GM23248 (cell line): Measurements from ENCODE around the gene CAMTA1. TPM values are rescaled to one million over a fixed set of nuclear protein-coding genes. Genes with fewer than 3 reads are reported as not detected.

ENCODE experiments used
- DNase-seq: peaks from one replicate; pipeline ENCODE4 v3.0.0-alpha.2; 2015
- H2AFZ ChIP-seq: fragments of 200-600 bp; sonication (generic); 2 replicates; pipeline ENCODE4 v1.6.1; 2016; ENCODE audit warnings: antibody characterized with exemption
- H3F3A ChIP-seq: fragments of 200-600 bp; sonication (generic); 2 replicates; pipeline ENCODE4 v1.6.1; 2016; ENCODE audit warnings: mild to moderate bottlenecking, antibody characterized with exemption, mixed run types; ENCODE audit not compliant: insufficient read depth
- H3K27ac ChIP-seq: fragments of 200-600 bp; sonication (generic); 2 replicates; pipeline ENCODE4 v1.5.1; 2016; ENCODE audit warnings: mild to moderate bottlenecking
- H3K27me3 ChIP-seq: fragments of 200-600 bp; sonication (generic); replicated peaks from 2 replicates; pipeline ENCODE4 v1.6.1; 2016; ENCODE audit warnings: mild to moderate bottlenecking; ENCODE audit not compliant: insufficient read depth
- H3K36me3 ChIP-seq: fragments of 200-600 bp; sonication (generic); 2 replicates; pipeline ENCODE4 v1.6.1; 2016; ENCODE audit warnings: low read depth, mild to moderate bottlenecking
- H3K4me1 ChIP-seq: fragments of 200-600 bp; sonication (generic); 2 replicates; pipeline ENCODE4 v1.6.1; 2016; ENCODE audit warnings: mild to moderate bottlenecking; ENCODE audit not compliant: insufficient read depth
- H3K4me2 ChIP-seq: fragments of 200-600 bp; sonication (generic); one replicate; pipeline ENCODE4 v1.6.1; 2016; ENCODE audit warnings: mild to moderate bottlenecking; ENCODE audit not compliant: unreplicated experiment
- H3K4me3 ChIP-seq: fragments of 200-600 bp; sonication (generic); 2 replicates; pipeline ENCODE4 v1.5.1; 2016; ENCODE audit warnings: mild to moderate bottlenecking
- H3K79me2 ChIP-seq: fragments of 200-600 bp; sonication (generic); 2 replicates; pipeline ENCODE4 v1.6.1; 2016; ENCODE audit warnings: mild to moderate bottlenecking; ENCODE audit not compliant: insufficient read depth
- H3K9ac ChIP-seq: fragments of 200-600 bp; sonication (generic); 2 replicates; pipeline ENCODE4 v1.6.1; 2016; ENCODE audit warnings: mild to moderate bottlenecking
- H3K9me2 ChIP-seq: fragments of 200-600 bp; sonication (generic); 2 replicates; pipeline ENCODE4 v1.6.1; 2016; ENCODE audit warnings: mixed run types, mild to moderate bottlenecking, moderate library complexity; ENCODE audit not compliant: insufficient read depth
- H3K9me3 ChIP-seq: fragments of 200-600 bp; sonication (generic); one replicate; pipeline ENCODE4 v1.6.1; 2017; ENCODE audit warnings: low read depth
- H4K20me1 ChIP-seq: fragments of 200-600 bp; sonication (generic); 2 replicates; pipeline ENCODE4 v1.6.0; 2016; ENCODE audit not compliant: insufficient read depth
- EZH2 ChIP-seq: fragments of 200-600 bp; sonication (generic); IDR thresholded peaks from 2 replicates; pipeline ENCODE4 v1.6.1; 2018; ENCODE audit warnings: antibody characterized with exemption, mild to moderate bottlenecking; ENCODE audit not compliant: insufficient read depth, poor library complexity, severe bottlenecking
- EZH2phosphoT487 ChIP-seq: fragments of 200-600 bp; sonication (generic); IDR thresholded peaks from 2 replicates; pipeline ENCODE4 v1.6.1; 2018; ENCODE audit warnings: antibody characterized with exemption, moderate library complexity, mild to moderate bottlenecking, low read depth; ENCODE audit not compliant: insufficient read depth
- WGBS, 2 experiments: methylation state at CpG; one replicate each; pipeline ENCODE4 v1.1.6; 2015 to 2017; ENCODE audit warnings: low lambda C conversion rate in 2 of 2, low coverage in 1 of 2; ENCODE audit errors: missing lambda C conversion rate in 2 of 2; 5-methylcytosine and 5-hydroxymethylcytosine counted together
- in situ Hi-C: fragments of 300-500 bp; cut with MboI; formaldehyde crosslinking; loops from 2 replicates; pipeline ENCODE4 v1.15.0; 2020
- polyA plus RNA-seq: library from polyadenylated mRNA; unstranded; fragments of >200 nt; fragmentation: Nextera tagmentation; extraction: Ambion mirVana; gene quantifications from 2 replicates; pipeline ENCODE4 v1.2.1, GENCODE V29; 2016
- total RNA-seq: library from RNA; depleted of rRNA; stranded (reverse); fragments of >200 nt; shearing (Covaris generic); gene quantifications from 2 replicates; pipeline ENCODE4 v1.2.3, GENCODE V29; 2014

CAMTA1 gene
- total and polyA plus RNA-seq, 2 experiments from 2014 or later: 50.1 to 165 TPM

GRCh38 chr1:6848816-6849215, 63.6 kb downstream of the CAMTA1 start:
- Histone ChIP-seq H2AFZ (no peak overlapping the region), H3F3A (no peaks in the 10 kb centered on the region), H3K79me2 (peaks cover 55% of the 10 kb centered on the region), H3K4me3 (no peak overlapping the region), H3K27me3 (no peaks in the 10 kb centered on the region), H3K9me3 (no peaks in the 10 kb centered on the region), H3K4me1 (peaks cover 10% of the 10 kb centered on the region), H3K36me3 (no peaks in the 10 kb centered on the region), H4K20me1 (no peaks in the 10 kb centered on the region), H3K9ac (no peak overlapping the region), H3K4me2 (no peak overlapping the region), H3K27ac (no peak overlapping the region), H3K9me2 (no peaks in the 10 kb centered on the region)
- in situ Hi-C loops: no loop called here
- no peak for DNase-seq
- no peak for TF ChIP-seq EZH2phosphoT487
- TF ChIP-seq EZH2: no peak
- 96 to 98% methylated on average over 3 of the region's 3 CpGs for WGBS, 2 experiments

GRCh38 chr1:6850537-6850936, 65.3 kb downstream of the CAMTA1 start:
- 55 to 58% methylated on average over 4 of the region's 4 CpGs for WGBS, 2 experiments
- peak; percentile 57 for DNase-seq
- Histone ChIP-seq H3K27me3 (no peaks in the 10 kb centered on the region), H4K20me1 (no peaks in the 10 kb centered on the region), H3K4me3 (no peak overlapping the region), H3K27ac (peak overlapping the region; percentile 33), H3K79me2 (peaks cover 48% of the 10 kb centered on the region), H3K36me3 (no peaks in the 10 kb centered on the region; the same call in 1 of the 2 replicates), H3K9me2 (no peaks in the 10 kb centered on the region), H3K9ac (no peak overlapping the region; the same call in 1 of the 2 replicates), H3K9me3 (no peaks in the 10 kb centered on the region), H3K4me2 (peak overlapping the region; percentile 24), H3F3A (no peaks in the 10 kb centered on the region), H3K4me1 (peaks cover 10% of the 10 kb centered on the region), H2AFZ (no peak overlapping the region)
- TF ChIP-seq EZH2: no peak
- TF ChIP-seq EZH2phosphoT487: no peak
- in situ Hi-C loops: no loop called here

GRCh38 chr1:6852136-6852890, 67.1 kb downstream of the CAMTA1 start:
- Histone ChIP-seq H3K4me3 (no peak overlapping the region), H3F3A (no peaks in the 10 kb centered on the region), H3K27ac (no peak overlapping the region), H3K9ac (no peak overlapping the region), H3K4me2 (no peak overlapping the region), H3K36me3 (no peaks in the 10 kb centered on the region; the same call in 1 of the 2 replicates), H3K79me2 (peaks cover 32% of the 10 kb centered on the region), H2AFZ (no peak overlapping the region), H4K20me1 (no peaks in the 10 kb centered on the region), H3K9me3 (no peaks in the 10 kb centered on the region), H3K9me2 (no peaks in the 10 kb centered on the region), H3K4me1 (peaks cover 10% of the 10 kb centered on the region), H3K27me3 (no peaks in the 10 kb centered on the region)
- no peak for TF ChIP-seq EZH2
- TF ChIP-seq EZH2phosphoT487: no peak
- in situ Hi-C loops: no loop called here
- WGBS, 2 experiments: 96 to 99% methylated on average over 6 of the region's 6 CpGs
- DNase-seq: no peak

- TF ChIP-seq EZH2phosphoT487 (no peak), EZH2 (no peak)
- Histone ChIP-seq H3K79me2 (peaks cover 13% of the 10 kb centered on the region), H3K9me3 (no peaks in the 10 kb centered on the region), H3K36me3 (no peaks in the 10 kb centered on the region; the same call in 1 of the 2 replicates), H3K27me3 (no peaks in the 10 kb centered on the region), H3K9ac (no peak overlapping the region), H2AFZ (no peak overlapping the region), H3K9me2 (no peaks in the 10 kb centered on the region), H3K4me2 (no peak overlapping the region), H3K4me3 (no peak overlapping the region), H3K27ac (no peak overlapping the region), H3F3A (peaks cover 3% of the 10 kb centered on the region), H3K4me1 (peaks cover 18% of the 10 kb centered on the region), H4K20me1 (no peaks in the 10 kb centered on the region)
- in situ Hi-C loops: no loop called here
- DNase-seq: no peak
- whole genome bisulfite sequencing, 2 experiments: 96 to 100% methylated on average over 4 of the region's 4 CpGs
Observed at GRCh38 chr1:6854166-6854565, 68.9 kb downstream of the CAMTA1 start.
